Adipocyte (in vitro differentiated cells): ENCODE results near the gene SMARCB1.

Experiments
- DNase-seq: peaks from one replicate; pipeline ENCODE4 v3.0.0-alpha.2; 2015; ENCODE audit warnings: low read depth
- H3K27me3 ChIP-seq: replicated peaks from 2 replicates; pipeline ENCODE4 v1.7.0; 2013; ENCODE audit warnings: mild to moderate bottlenecking, low read length, moderate library complexity; ENCODE audit not compliant: control insufficient read depth, insufficient read depth
- H3K36me3 ChIP-seq: 2 replicates; pipeline ENCODE4 v1.7.0; 2013; ENCODE audit warnings: low read length, mild to moderate bottlenecking, moderate library complexity; ENCODE audit not compliant: control insufficient read depth, insufficient read depth, severe bottlenecking
- H3K4me1 ChIP-seq: 2 replicates; pipeline ENCODE4 v1.7.0; 2013; ENCODE audit warnings: mild to moderate bottlenecking, low read length, moderate library complexity; ENCODE audit not compliant: control insufficient read depth, insufficient read depth
- H3K4me3 ChIP-seq: 2 replicates; pipeline ENCODE4 v1.7.0; 2013; ENCODE audit warnings: mild to moderate bottlenecking, low read length, moderate library complexity
- H3K9ac ChIP-seq: 2 replicates; pipeline ENCODE4 v1.7.0; 2013; ENCODE audit warnings: mild to moderate bottlenecking, low read length, moderate library complexity
- H3K9me3 ChIP-seq: 2 replicates; pipeline ENCODE4 v1.7.0; 2013; ENCODE audit warnings: mild to moderate bottlenecking, low read length, moderate library complexity; ENCODE audit not compliant: control insufficient read depth

Gene SMARCB1

DNA sequence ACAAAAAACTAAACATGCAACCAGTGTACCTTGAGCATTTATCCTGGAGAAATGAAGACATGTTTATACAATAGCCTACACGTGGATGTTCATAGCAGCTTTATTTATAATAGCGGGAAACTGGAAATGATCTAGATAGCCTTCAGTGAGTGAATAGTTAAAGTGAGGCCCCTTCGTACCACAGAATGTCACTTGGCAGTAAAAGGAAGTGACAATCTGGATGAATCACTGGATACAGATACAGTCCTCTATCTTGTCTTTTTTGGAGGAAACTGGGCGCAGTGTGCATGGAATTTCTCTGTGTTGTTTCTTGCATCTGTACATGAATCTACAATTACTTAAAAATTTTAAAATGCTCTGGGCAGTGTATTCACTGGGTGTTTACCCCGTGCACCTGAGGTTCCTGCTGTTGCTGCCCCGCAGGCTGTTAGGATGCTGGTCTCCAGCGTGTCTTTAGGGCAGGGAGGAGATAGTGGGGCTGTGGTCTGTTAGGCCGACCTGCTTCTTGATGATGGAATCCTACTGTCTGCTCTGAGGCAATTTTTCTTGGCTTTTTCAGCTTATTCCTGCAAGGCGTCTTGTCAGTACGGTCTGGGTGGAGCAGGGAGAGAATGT is 28.9 kb downstream of the SMARCB1 start:
- H3K27me3 ChIP-seq = no peaks in the 10 kb centered on the region
- peaks cover 54% of the 10 kb centered on the region for H3K36me3 ChIP-seq
- no peak for DNase-seq
- no peaks in the 10 kb centered on the region for H3K9me3 ChIP-seq
- no peak overlapping the region for H3K9ac ChIP-seq
- peaks cover 4% of the 10 kb centered on the region for H3K4me1 ChIP-seq
- no peak overlapping the region for H3K4me3 ChIP-seq

DNA sequence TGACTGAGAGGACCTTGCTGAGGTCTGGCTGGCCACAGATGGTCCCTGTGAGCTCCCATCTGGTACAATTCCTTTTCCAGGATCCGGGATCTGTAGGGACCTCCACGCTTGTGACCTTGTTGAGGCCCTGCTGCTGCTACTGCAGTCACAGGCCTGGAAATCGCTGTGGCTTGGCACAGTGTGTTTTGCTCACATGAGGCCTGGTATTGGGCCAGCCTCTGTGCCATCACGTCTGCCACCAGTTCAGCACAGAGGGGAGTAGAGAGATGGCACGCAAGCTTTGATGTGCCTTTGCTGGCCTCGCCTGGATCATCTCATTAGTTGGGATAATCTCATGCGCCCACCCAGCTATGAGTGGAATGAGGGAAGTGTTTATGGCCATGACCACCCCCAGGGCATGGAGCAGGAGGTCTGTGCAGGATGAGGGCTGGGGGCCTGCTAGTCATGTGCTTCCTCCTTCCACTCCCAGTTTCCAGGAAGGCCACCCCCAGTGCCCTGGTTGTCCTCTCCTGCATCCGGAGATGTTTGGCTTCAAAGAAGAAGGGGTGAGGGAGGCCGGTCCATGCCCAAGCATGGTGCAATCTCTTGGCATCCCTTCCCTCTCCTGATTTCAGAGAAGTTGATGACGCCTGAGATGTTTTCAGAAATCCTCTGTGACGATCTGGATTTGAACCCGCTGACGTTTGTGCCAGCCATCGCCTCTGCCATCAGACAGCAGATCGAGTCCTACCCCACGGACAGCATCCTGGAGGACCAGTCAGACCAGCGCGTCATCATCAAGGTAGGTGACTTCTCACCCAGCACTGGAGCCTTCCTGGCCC is 29.6 kb downstream of the SMARCB1 start:
- H3K27me3 ChIP-seq = no peaks in the 10 kb centered on the region
- H3K4me1 ChIP-seq = peaks cover 4% of the 10 kb centered on the region
- DNase-seq = no peak
- no peak overlapping the region for H3K4me3 ChIP-seq
- H3K9me3 ChIP-seq = no peaks in the 10 kb centered on the region
- H3K9ac ChIP-seq = no peak overlapping the region
- peaks cover 54% of the 10 kb centered on the region for H3K36me3 ChIP-seq

DNA sequence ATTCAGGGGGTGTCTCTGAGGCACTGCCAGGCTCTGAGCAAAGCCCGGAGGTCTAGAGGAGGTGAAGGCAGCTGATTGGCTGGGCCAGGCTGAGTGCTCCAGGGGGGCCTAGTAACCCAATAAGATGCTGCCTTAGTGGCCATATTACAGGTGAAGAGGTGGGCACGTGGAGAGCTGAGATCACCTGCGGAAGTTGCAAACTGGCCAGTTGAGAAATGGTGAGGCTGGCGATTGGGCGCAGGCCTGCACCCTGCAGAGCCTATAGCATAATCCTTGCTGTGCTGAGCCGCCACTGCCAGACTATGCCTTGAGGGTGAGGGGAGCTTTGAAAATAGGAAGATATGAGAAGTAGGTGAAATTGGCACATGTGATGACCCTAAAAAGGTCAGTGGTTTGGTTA is 30.4 kb downstream of the SMARCB1 start:
- Histone ChIP-seq H3K4me3 (no peak overlapping the region), H3K27me3 (no peaks in the 10 kb centered on the region), H3K9me3 (no peaks in the 10 kb centered on the region), H3K4me1 (peaks cover 4% of the 10 kb centered on the region), H3K9ac (no peak overlapping the region), H3K36me3 (peaks cover 56% of the 10 kb centered on the region)
- DNase-seq = no peak

DNA sequence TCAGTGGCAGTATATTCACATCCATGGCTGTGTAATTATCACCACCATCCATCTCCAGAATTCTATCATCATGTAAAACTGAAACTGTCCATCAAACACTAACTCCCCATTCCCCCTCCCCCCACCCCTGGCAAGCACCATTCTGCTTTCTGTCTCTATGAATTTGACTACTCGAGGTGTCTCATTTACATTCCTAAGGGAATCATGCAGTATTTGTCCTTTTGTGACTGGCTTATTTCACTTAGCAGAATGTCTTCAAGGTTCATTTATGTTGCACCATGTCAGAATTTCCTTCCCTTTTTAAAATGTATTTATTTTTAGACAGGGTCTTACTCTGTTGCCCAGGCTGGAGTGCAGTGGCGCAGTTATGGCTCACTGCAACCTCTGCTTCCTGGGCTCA is 31.8 kb downstream of the SMARCB1 start:
- no peak overlapping the region for H3K9ac ChIP-seq

DNA sequence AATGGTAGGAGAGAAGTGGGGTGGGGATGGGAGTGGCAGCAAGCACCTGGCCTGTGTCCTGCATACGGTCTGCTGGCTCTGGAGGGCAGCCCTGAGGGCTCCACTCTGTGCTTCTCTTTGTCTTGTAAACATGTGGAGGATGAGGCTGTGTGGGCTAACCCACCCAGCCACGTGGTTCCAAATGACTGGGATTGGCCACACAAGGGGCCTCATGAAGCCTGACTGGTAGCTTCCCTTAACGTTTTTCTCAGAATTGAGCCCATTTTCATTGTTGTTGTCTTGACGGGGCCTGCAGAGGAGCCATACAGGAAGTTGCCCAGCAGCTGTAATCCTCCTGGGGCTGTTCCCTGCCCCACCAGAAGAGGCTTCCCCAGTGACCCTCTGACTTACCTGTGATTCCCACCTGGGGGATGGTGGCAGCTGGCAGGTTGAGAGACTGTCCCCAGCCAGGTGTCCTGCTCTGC is 34.0 kb downstream of the SMARCB1 start:
- DNase-seq = no peak
- Histone ChIP-seq H3K4me1 (peaks cover 21% of the 10 kb centered on the region), H3K9me3 (no peaks in the 10 kb centered on the region), H3K9ac (no peak overlapping the region), H3K36me3 (peaks cover 79% of the 10 kb centered on the region), H3K4me3 (no peak overlapping the region), H3K27me3 (no peaks in the 10 kb centered on the region)

More for the DNA sequence above, 31.8 kb downstream of the SMARCB1 start:
- H3K9me3 ChIP-seq = no peaks in the 10 kb centered on the region
- H3K36me3 ChIP-seq = peaks cover 64% of the 10 kb centered on the region
- peaks cover 17% of the 10 kb centered on the region for H3K4me1 ChIP-seq
- H3K4me3 ChIP-seq = no peak overlapping the region
- H3K27me3 ChIP-seq = no peaks in the 10 kb centered on the region
- no peak for DNase-seq

DNA sequence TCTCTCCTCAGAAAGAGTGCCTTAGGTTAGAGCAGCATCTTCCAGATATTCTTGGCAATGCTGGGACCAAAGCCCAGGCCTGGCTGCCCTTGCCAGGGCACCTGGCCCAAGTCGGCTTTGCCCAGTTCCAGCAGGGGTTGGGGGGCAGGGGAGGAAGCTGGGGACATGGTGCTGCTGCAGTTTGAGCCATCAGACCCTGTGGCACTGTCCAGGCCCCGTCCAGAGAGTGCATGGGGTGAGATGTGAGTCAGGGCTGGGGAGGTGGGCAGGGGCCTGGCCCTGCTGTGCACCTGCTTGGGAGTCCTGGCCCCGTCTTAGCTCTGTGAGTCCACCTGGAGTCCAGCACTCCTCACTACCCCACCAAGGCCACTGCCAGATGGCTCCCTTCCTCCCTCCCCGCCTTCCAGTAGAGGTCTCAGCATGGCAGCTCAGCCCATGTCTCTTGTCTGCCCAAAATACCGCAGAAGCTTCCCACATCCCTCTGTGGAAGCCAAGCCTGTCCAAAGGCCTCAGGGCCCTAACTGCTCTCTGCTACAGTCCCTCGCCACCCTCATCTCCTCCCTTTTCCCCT is 35.4 kb downstream of the SMARCB1 start:
- H3K9ac ChIP-seq = no peak overlapping the region
- peaks cover 32% of the 10 kb centered on the region for H3K4me1 ChIP-seq
- H3K36me3 ChIP-seq = peaks cover 85% of the 10 kb centered on the region
- no peaks in the 10 kb centered on the region for H3K27me3 ChIP-seq
- no peak for DNase-seq
- no peaks in the 10 kb centered on the region for H3K9me3 ChIP-seq
- H3K4me3 ChIP-seq = no peak overlapping the region

DNA sequence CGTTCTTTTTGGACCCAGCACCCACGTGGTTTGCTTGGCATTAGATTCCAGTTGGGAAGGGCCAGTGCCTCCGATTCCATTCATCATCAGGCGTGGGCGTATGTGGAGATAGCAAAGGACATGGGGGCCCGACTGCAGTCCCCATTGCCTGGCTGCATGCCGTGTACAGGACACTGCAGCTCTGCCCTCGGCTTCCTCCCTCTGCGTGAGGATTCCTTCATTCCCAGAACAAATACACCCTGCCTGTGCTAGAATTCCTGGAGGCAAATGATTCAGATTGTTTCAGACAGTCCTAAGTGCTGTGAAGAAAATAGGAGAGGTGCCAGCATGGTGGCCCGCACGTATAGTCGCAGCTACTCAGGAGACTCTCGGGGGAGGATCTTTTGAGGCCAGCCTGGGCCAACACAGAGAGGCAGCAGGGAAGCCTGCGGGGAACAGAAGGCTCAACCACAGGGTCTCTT is 36.6 kb downstream of the SMARCB1 start:
- Histone ChIP-seq H3K4me1 (peaks cover 37% of the 10 kb centered on the region), H3K9me3 (no peaks in the 10 kb centered on the region), H3K36me3 (peaks cover 79% of the 10 kb centered on the region), H3K4me3 (no peak overlapping the region), H3K27me3 (no peaks in the 10 kb centered on the region), H3K9ac (no peak overlapping the region)
- DNase-seq = no peak

DNA sequence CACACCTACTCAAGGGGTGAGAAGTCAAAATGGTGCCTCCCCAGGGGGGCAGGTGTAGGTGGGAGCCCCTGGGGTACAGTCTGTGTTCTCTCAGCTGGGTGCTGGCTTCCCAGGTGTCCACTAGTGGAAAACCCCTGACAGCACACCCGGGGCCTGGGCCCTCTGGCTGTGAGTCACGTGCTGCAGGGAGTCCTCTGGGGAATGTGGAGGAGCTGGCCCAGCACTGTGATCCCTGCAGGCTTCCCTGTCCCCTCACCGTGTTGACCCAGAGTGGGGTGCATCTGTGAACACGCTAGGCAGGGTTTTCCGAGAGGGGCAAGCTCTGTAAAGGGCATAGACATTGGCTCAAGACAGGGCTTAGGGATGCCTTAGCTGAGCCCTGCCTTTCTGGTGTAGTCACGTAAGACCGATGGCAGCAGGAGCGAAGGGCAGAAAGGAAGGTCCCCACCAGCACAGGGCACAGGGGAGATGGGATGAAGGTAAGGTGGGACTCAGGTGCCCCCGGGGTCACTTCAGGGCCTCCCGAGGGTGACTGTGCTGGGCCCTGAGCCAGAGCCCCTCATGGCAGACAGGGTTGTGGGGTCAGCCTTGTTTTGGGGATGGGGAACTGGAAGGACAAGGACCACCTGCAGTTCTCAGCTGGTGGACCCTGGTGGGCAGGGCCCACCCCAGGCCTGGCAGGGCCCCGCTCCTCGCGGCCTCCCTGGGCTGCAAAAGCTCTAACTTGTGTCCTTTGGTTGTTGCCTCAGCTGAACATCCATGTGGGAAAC is 37.9 kb downstream of the SMARCB1 start:
- no peak overlapping the region for H3K9ac ChIP-seq
- H3K4me3 ChIP-seq = no peak overlapping the region
- H3K9me3 ChIP-seq = no peaks in the 10 kb centered on the region
- H3K27me3 ChIP-seq = no peaks in the 10 kb centered on the region
- peaks cover 69% of the 10 kb centered on the region for H3K36me3 ChIP-seq
- H3K4me1 ChIP-seq = peaks cover 50% of the 10 kb centered on the region
- DNase-seq = no peak

DNA sequence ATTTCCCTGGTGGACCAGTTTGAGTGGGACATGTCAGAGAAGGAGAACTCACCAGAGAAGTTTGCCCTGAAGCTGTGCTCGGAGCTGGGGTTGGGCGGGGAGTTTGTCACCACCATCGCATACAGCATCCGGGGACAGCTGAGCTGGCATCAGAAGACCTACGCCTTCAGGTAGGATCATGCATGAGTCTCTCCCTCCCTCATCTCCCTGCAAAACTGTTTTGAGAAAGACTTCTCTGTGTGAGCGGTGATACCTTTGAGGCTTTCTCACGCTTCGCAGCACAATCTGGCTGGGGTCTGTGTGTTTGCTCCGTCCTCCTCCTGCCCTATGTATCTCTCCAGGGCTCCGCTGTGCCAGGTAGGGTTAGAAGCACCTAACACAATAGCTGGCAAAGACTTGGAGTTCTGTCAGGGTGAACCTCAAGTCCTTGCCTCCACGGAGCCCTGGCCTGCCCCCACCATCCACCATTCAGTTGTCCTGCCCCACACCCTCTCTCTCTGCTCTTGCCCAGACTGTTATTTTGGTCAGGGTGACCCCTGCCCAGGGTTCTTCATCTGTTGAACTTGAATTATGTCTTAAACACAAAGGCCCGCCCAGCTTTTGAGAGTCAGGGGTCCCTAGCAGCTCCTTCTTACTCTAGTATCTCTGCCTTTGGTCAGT is 38.6 kb downstream of the SMARCB1 start:
- Histone ChIP-seq H3K4me3 (no peak overlapping the region), H3K9ac (no peak overlapping the region), H3K4me1 (peaks cover 56% of the 10 kb centered on the region), H3K9me3 (no peaks in the 10 kb centered on the region), H3K36me3 (peaks cover 64% of the 10 kb centered on the region), H3K27me3 (no peaks in the 10 kb centered on the region)
- DNase-seq = no peak

DNA sequence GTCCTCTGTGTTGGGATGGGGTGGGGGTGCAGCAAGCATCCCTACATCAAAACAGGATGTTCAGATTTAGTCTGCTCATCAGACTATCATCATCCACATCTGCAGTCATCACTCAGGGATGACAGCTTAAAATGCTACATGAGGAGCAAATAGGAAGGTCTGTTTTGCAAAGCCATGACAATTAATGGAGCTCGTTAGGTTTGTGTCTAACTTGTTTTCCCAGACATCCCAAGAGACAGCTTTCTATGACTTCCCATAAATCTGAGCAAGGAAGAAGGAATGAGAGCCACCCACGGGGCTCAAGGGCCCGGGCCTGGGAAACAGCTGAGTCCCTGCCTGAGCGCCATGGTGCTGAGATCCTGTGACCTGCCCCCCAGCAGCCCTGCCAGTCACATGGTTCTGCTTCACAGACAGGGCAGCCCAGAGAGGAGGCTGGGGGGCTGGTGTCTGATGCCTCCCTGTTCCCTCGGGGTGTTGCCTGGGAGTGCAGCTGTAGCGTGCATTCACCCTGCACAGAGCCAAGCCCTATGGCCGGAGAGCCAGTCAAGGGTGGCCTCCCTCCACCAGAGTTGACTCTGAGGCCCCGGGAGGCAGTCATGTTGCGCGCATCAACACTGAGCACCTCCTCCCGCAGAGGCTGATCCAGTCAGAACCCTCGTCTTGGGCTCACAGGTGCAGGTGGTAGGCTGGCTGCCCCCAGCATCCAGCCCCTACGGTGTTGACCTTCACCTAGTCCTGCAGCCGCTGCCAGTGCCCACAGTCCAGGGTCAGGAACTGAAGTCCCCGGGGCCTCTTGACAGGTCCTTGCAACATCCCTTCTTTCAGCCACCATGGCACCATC is 40.0 kb downstream of the SMARCB1 start:
- no peaks in the 10 kb centered on the region for H3K27me3 ChIP-seq
- peaks cover 61% of the 10 kb centered on the region for H3K36me3 ChIP-seq
- H3K9ac ChIP-seq = no peak overlapping the region
- peaks cover 56% of the 10 kb centered on the region for H3K4me1 ChIP-seq
- no peaks in the 10 kb centered on the region for H3K9me3 ChIP-seq
- no peak overlapping the region for H3K4me3 ChIP-seq
- DNase-seq = no peak
